Stimulated activated CD8-positive, alpha-beta memory T cell treated with anti-CD3 and anti-CD28 coated beads, Interleukin-2, amount 100 ng/mL, for 1 hour (primary cell): Measurements from ENCODE around the gene SDF2L1.
"Not testable (repeated sequence)": the region's sequence is repeated elsewhere in the genome, so short reads cannot be mapped to it uniquely, and the experiment has no call there.

Experiments
- DNase-seq, 2 donors: peaks; one replicate each; pipeline ENCODE4 v3.0.0-alpha.2; 2020; ENCODE audit warnings: low read depth in 2 of 2

SDF2L1 gene, protein sequence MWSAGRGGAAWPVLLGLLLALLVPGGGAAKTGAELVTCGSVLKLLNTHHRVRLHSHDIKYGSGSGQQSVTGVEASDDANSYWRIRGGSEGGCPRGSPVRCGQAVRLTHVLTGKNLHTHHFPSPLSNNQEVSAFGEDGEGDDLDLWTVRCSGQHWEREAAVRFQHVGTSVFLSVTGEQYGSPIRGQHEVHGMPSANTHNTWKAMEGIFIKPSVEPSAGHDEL

DNA sequence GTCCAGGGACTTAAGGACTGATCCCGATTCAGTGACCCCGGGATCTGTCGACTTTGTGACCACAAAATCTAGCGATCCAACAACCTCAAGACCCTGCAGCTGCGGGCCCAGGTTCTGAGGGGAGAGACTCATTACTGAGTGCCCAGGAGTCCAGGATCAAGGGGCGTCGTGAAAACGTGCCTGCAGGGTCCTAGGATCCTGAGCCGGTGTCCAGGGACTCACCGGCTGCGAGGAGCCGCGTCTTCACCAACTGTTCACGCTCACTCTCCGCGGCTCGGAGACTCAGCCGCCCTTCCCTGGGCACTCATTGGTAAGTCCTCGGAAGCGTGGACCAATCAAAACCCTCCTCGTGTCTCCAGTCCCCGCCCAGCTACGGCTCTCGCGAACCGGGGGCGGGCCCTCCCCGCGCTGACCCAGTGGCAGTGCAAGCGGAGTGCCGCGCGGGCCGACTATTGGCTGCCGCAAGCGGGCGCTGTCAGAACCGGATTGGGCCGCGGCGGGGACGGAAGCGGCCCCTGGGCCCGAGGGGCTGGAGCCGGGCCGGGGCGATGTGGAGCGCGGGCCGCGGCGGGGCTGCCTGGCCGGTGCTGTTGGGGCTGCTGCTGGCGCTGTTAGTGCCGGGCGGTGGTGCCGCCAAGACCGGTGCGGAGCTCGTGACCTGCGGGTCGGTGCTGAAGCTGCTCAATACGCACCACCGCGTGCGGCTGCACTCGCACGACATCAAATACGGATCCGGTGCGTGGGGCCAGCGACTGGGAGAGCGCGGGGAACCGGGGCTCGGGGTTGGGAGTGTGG lies at the start of gene SDF2L1:
Gene SDF2L1, plus strand, starts transcription at position 514 of the 795 bp plus-strand sequence. Its CDS starts 35 bp downstream, at position 549.
- peak; percentile 96 for DNase-seq

DNA sequence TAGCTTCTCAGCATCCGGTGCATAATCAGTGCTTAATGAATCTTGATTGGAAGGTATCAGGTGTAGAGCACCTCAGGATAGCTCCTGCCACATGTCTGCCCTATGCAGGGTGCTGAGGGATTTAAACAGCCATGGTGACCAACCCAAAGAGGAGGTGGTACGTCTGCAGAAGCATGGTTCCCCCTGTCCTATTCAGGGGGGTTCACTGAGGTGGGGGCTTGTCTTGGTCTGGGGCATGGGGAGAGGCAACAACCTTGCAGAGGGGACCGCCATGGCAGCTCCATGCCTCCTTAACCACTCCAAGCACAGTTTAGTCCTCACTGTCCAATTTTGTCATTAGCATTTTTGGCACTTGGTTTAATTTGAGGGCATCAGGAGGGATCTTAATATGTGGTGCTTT lies 49.7 kb upstream of the SDF2L1 start:
- no peak for DNase-seq

DNA sequence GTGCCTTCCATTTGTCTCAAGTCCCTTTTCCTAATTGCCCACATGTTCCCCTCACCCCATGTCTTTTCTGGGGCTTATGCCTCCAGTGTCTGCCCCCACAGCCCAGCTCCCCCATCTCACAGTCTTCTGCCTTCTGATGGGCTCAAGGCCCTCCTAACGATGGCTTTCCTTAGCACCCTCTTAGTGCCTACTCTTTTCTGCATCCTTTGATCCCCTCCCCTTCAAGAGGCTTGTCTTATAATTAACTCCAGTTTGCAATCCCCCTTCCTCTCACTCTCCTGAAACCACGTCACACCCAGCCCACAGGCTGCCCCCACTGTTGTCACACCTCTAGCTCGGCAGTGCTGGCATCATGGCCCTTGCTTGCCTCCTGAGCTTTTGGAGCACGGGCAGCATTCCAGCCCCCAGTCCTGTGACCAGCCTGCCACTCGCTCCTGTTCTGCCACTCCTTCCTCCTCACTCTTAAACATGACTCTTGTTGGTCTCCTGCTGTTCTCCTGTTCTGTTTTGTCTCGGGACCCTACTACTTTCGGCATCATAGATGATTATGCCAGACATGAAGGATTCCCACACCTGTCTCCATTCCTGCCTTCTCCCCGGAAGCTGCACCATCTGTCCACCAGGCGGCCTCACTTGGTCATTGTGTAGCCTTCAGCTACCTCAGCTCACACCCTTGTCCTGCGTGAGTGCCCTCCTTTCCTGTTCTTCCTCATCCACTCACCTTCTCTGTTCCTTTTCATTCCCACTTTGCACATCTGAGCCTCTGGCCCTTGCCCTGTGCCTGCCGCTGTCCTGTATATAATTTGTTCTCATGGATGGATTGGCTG lies 48.5 kb upstream of the SDF2L1 start:
- DNase-seq = no peak

DNA sequence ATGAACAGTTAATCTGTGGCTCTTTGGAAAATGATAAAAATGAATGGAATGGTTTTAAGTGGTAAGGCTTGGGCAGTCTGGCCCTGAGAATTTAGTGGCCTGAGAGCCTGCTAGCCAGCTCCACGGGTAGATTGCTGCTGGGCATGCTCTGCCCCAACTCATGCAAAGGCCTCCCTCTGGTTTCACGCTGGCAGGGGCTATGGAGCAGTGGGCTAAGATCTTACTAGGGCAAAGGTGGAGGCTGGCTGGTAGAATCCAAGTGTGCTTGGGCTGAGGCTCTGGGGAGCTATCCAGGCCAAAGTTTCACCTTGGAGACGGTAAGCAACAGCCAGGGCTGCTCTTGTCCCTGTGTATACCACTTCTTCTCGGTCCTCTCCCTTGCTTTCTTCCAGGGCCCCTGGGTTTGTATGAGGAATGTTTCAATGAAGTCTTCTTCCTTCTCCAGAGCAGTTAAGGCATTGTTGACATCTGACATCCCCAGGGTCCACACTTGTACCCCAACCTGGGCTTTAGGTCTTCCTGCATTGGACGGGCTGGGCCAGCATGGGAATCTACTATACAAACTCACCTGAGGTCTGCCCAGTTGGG lies 47.1 kb upstream of the SDF2L1 start:
- DNase-seq = no peak

DNA sequence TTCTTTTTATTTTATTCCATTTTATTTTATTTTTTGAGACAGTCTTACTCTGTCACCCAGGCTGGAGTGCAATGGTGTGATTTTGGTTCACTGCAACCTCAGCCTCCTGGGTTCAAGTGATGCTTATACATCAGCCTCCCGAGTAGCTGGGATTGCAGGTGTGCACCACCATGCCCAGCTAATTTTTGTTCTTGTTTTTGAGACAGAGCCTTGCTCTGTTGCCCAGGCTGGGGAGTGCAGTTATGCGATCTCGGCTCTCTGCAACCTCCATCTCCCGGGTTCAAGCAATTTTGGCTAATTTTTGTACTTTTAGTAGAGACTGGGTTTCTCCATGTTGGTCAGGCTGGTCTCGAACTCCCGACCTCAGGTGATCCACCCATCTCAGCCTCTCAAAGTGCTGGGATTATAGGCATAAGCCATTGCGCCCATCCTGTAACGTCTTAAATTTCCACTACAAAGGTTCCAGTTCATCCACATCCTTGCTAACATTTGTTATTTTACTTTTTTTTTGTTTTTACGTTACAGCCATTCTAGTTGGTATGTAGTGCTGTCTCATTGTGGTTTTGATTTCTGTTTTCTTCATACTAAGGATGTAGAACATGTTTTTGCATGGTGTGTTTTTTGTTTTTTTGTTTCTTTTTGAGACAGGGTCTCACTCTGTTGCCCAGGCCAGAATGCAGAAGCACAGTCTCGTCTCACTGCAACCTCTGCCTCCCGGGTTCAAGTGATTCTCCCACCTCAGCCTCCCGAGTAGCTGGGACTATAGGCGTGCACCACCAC lies 45.6 kb upstream of the SDF2L1 start:
- not testable (repeated sequence) for DNase-seq

DNA sequence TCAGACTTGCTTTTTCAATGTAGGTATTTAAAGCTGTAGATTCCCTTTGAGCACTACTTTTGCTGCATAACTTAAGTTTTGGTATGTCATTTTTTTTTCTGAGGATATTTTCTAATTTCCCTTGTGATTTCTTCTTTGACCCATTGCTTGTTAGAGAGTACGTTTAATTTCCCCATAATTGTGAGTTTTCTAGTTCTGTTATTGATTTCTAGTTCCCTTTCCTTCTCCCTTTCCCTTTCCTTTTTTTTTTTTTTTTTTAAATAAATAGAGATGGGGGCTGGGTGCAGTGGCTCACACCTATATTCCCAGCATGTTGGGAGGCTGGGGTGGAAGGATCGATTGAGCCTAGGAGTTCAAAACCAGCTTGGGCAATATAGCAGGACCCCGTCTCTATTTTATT lies 43.8 kb upstream of the SDF2L1 start:
- DNase-seq = no peak

DNA sequence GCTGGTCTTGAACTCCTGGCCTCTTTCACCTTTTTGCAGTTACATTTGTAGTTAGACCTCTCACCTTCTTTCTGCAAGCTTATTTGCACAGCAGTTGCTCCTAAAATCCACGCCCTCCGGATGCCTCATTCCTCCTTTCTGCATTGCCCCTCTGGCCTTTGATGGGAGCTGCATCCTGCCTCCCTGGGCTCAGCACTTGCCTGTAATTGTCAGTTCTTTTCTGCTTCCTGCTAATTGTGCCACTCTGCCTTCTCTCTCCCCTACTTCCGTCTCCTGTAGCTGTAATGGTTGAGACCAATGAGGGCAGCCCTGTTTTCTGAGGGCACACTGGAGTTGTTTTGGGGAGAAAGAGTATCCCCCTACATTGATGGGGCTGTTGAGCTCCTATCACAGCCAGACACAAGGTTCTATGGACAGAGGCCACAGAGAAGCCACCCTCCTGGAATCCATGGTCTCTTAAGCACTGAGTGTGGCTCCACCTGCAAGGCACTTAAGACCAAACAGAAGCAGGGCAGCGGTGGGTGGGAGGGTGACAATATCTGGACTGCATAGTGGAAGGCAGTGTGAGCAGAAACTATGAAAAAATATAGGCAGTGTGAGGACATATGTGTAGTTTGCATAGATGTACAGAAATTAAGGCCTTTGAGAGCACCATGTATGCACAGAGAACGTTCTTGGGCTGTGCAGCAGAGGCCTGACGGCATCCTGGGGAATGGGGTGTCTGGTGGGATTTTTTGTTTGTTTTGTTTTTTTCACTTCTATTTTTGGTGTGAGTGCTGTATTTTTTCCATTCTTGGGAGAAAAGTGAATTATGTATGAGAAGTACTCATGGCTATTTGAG lies 42.8 kb upstream of the SDF2L1 start:
- no peak for DNase-seq

DNA sequence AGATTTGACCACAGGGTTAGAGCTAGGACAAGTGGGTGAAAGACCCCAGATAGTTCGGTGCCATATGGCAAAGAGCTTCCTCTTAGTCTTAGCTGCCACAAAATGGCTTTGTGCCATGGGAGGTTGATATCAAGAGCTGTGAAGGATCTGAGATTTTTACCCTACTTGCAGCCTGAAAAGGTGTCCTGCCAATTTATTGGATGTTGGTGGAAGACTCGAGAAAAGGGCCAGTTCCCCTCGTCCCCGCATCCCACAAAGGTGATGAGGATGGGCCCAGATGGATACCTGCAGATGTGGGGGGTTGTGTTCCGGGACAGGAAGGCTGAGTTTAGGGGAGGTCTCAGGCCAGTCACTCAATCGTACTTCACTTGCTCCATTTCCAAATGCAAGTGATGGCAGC lies 39.5 kb upstream of the SDF2L1 start:
- no peak for DNase-seq

DNA sequence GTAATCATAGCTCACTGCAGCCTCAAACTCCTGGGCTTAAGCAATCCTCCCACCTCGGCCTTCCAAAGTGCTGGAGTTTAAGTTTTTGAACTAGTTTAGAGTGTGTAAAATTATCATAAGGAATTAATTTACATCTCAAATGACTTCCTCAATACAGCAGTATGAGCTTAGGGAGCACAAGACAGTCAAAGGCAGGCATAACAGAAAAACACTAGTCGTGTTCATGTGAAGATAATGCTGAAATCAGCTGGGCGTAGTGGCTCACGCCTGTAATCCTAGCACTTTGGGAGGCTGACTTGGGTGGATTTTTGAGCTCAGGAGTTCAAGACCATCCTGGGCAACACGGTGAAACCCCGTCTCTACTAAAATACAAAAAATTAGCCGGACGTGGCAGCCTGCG lies 38.1 kb upstream of the SDF2L1 start:
- no peak for DNase-seq

DNA sequence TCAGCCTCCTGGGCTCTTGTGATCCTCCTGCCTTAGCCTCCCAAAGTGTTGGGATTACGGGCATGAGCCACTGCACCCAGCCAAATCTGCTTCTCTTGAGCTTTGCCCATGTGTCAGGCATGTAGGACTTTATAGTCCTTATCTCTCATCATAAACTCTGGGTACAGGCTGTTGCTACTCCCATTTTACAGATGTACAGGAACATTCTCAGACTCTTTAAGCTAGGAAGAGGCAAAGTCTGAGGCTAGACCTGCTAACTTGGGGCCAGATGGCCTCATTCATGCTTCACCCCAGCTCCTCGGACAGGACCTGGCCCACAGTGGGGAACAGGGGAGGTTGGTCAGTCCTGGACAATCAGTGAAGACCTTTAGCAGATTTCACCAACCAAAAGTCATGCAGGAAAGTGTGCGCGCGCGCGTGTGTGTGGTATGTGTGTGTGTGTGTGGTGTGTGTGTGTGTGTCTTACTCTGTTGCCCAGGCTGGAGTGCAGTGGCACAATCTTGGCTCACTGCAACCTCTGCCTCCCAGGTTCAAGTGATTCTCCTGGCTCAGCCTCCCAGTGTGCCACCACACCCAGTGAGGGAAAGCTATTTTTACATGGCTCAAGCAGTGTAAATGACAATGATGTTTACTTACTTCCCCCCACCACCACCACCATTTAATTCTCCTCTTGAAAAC lies 36.1 kb upstream of the SDF2L1 start:
- no peak for DNase-seq

DNA sequence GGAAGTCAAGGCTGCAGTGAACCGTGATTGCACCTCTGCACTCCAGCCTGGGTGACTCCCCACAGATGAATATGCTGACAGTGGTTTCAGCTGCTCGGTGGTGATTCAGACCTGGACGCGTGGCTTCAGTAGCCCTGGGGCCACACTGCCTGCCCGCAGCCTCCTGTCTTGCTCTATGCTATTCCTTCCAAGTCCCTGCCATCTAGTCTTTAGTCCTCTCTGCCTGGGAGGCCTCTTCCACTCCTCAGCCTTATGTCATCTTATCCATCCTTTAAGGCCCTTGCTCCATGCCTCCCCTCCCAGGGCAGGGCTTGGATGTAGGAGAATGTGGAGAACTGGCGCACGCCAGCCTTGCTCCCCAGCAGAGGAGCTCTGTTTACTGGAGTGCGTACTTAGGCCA lies 35.3 kb upstream of the SDF2L1 start:
- no peak for DNase-seq

DNA sequence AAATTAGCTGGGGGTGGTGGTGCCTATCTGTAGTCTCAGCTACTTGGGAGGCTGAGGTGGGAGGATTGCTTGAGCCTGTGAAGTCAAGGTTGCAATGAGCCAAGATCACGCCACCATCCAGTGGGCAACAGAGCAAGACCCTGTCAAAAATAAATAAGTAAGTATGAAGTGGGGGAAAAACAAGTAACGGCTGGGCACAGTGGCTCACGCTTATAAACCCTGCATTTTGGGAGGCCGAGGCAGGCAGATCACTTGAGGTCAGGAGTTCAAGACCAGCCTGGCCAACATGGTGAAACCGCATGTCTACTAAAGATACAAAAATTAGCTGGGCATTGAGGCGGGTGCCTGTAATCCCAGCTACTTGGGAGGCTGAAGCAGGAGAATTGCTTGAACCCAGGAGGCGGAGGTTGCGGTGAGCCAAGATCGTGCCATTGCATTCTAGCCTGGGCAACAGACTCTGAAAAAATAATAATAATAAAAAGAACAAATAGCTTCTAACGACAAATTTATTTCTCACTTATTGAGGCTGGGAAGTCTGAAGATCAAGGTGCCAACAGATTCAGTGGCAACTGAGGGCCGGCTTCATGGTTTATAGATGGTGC lies 32.4 kb upstream of the SDF2L1 start:
- DNase-seq = not testable (repeated sequence)

DNA sequence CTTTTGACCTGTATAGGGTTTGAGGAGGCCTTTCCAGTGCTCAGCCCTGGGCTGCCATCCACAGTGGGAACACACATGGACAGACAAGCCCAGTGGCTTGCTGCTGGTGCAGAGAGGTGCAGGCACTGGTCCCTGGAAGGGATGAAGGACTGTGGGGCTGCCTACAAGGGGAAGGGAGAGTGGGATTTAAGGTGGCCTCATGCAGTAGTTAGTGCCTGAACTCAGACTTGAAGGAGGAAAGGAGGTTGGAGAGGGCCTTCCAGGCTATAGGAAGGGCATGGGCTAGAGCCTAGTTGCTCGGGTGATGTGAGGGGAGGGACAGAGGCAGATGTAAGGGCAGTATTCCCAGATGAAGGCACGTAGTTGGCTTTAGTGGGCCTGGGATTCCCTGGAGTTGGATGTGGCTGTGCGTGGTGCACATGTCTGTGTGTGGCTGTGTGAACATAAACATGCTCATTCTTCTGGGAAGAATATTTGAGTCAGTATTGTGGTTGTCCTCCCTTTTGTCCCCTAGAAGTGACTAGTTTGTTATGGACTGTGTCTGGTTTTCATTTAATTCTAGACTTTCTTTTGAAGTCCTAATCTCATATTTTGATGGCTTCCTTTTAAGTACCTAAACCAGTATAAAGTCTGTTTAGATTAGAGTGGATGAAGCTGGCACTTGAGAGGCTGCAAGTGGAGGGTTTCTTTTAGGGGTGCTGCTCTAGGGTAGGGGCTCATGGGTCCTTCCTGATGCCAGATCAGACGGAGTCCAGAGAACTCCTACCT lies 30.7 kb upstream of the SDF2L1 start:
- DNase-seq = no peak

DNA sequence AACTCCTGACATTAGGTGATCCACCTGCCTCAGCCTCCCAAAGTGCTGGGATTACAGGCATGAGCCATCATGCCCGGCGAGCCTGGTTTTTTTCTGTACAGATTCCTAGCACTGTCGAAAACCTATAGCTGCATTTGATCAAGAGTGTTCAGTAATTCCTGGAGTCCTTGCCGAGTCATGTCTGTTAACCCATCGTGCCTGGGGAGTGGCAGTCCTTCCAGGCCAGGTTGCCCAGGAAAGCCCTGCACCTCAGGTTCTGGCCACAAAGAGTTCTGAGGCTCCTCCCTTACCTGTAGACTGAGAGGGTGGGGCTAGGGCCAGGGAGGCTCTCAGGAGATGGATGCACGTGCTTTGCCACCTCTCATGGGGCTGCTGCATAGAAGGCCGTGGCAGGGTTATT lies 29.2 kb upstream of the SDF2L1 start:
- no peak for DNase-seq

DNA sequence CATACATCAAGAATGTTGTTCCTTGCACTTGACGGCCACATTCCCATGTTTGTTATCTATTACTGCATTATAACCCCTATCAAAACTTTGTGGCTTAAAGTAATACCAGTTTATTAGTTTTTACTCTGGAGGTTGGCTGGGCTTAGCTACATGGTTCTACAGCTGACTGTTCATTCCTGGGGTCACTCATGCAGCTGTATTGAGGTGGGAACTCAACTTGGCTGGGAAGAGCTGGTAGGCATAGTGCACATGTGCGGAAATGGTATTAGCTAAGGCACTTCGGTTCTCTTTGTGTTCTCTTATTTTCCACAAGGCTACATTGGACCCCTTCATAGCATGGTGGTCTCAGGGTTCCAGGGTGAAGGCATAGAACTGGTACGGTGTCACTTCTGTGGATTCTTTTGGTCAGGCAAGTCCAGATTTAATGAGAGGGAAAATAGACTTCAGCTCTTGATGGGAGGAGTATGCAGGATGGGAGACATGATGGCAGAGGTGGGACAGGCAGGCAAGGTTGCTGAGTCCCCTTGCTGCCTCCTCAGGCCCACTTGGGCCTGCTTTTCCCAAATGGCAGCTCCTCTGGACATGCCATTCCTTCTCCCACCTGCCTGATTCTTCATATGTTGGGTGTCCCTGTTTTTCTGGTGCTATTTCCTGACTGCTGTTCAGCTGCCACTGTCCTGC lies 28.4 kb upstream of the SDF2L1 start:
- no peak for DNase-seq

DNA sequence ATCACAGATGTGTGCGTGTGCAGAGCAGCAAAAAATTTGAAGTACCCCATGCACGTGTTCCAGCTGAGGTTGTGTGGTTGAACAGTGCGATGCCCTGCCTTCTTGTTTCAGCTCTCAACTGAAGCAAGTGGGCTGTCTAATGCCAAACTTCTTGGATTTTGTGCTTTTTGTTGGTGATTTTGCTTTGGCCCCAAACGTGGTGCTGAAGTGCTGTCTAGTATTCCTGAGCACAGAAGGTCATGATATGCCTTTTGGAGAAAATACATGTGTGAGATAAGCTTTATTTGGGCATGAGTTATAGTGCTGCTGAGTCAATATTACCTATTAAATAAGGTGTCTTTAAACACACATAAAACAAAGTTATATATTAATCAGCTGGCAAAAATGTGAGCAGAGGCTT lies 26.4 kb upstream of the SDF2L1 start:
- no peak for DNase-seq

DNA sequence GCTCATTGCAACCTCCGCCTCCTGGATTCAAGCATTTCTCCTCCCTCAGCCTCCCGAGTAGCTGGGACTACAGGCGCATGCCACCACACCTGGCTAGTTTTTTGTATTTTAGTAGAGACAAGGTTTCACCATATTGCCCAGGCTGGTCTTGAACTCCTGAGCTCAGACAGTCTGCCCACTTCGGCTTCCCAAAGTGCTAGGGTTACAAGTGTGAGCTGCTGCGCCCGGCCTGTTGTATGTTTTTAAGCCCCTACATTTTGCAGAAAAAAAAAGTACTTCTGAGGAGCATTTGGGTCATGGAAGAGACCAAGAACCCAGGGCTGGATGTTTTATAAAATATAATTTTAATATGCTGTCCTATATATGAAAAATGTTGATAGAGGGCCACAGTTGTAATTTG lies 24.8 kb upstream of the SDF2L1 start:
- not testable (repeated sequence) for DNase-seq

DNA sequence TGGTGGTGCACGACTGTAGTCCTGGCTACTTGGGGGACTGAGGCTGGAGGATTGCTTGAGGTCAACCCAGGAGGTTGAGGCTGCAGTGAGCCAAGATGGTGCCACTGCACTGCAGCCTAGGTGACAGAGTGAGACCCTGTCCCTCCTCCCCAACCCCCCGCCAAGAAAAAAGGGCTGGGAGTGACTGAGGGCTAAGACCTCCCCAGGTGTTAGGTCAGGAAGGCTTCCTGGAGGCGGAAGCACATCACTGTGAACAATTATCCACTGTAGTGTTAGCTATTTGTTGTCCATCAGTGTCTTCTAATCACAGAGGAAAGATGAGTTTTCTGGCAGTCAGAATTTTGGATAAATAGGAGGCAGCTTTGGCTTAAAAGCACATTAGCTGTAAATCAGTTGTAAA lies 21.1 kb upstream of the SDF2L1 start:
- no peak for DNase-seq
